H9 (cell line): ENCODE measurements around the gene ADAM17. TPM values are rescaled to one million over a fixed set of nuclear protein-coding genes. Genes with fewer than 3 reads are reported as not detected.

Experiments used
- DNase-seq: peaks from one replicate; pipeline ENCODE4 v3.0.0-alpha.2; 2017
- H2AFZ ChIP-seq: one replicate; pipeline ENCODE4 v1.6.1; 2013; ENCODE audit warnings: mild to moderate bottlenecking, low read length, control low read depth, moderate library complexity
- H2AK5ac ChIP-seq: 2 replicates; pipeline ENCODE4 v1.6.1; 2013; ENCODE audit warnings: low read length, control low read depth, mixed read lengths; ENCODE audit not compliant: insufficient read length
- H2BK120ac ChIP-seq: one replicate; pipeline ENCODE4 v1.6.1; 2013; ENCODE audit warnings: low read depth, mild to moderate bottlenecking, low read length, control low read depth, inconsistent platforms; ENCODE audit not compliant: poor library complexity, severe bottlenecking
- H2BK12ac ChIP-seq: 2 replicates; pipeline ENCODE4 v1.6.1; 2013; ENCODE audit warnings: low read length, control low read depth, mixed read lengths, low read depth; ENCODE audit not compliant: insufficient read length
- H2BK15ac ChIP-seq: 2 replicates; pipeline ENCODE4 v1.6.1; 2013; ENCODE audit warnings: low read depth, low read length, control low read depth
- H2BK20ac ChIP-seq: one replicate; pipeline ENCODE4 v1.6.1; 2013; ENCODE audit warnings: low read depth, mild to moderate bottlenecking, low read length, control low read depth, inconsistent platforms; ENCODE audit not compliant: poor library complexity, severe bottlenecking
- H2BK5ac ChIP-seq: 2 replicates; pipeline ENCODE4 v1.6.1; 2013; ENCODE audit warnings: low read length, control low read depth, mixed read lengths; ENCODE audit not compliant: insufficient read length
- H3K14ac ChIP-seq: 2 replicates; pipeline ENCODE4 v1.6.1; 2013; ENCODE audit warnings: low read length, control low read depth; ENCODE audit not compliant: insufficient read depth
- H3K18ac ChIP-seq: 2 replicates; pipeline ENCODE4 v1.6.1; 2013; ENCODE audit warnings: low read depth, mild to moderate bottlenecking, mixed read lengths, low read length, control low read depth; ENCODE audit not compliant: insufficient read length
- H3K23ac ChIP-seq: 2 replicates; pipeline ENCODE4 v1.6.1; 2013; ENCODE audit warnings: low read length, control low read depth, mixed read lengths, low read depth; ENCODE audit not compliant: insufficient read length
- H3K23me2 ChIP-seq: 2 replicates; pipeline ENCODE4 v1.6.1; 2013; ENCODE audit warnings: low read depth, mild to moderate bottlenecking, mixed read lengths, low read length, control low read depth; ENCODE audit not compliant: insufficient read length, poor library complexity, severe bottlenecking
- H3K27ac ChIP-seq: 2 replicates; pipeline ENCODE4 v1.5.1; 2013; ENCODE audit warnings: low read length, control low read depth, mixed read lengths, low read depth; ENCODE audit not compliant: insufficient read length
- H3K27me3 ChIP-seq: 2 replicates; pipeline ENCODE4 v1.6.1; 2013; ENCODE audit warnings: low read length, control low read depth, inconsistent platforms; ENCODE audit not compliant: insufficient read depth
- H3K4ac ChIP-seq: 2 replicates; pipeline ENCODE4 v1.6.1; 2013; ENCODE audit warnings: low read depth, mild to moderate bottlenecking, control low read depth, inconsistent platforms, low read length, moderate library complexity
- H3K4me1 ChIP-seq: 2 replicates; pipeline ENCODE4 v1.6.1; 2013; ENCODE audit warnings: low read length, control low read depth, inconsistent platforms; ENCODE audit not compliant: insufficient read depth
- H3K4me2 ChIP-seq: 2 replicates; pipeline ENCODE4 v1.6.1; 2013; ENCODE audit warnings: low read length, control low read depth, mixed read lengths; ENCODE audit not compliant: insufficient read length, insufficient read depth
- H3K56ac ChIP-seq: 2 replicates; pipeline ENCODE4 v1.6.1; 2013; ENCODE audit warnings: low read depth, mild to moderate bottlenecking, mixed read lengths, low read length, control low read depth; ENCODE audit not compliant: insufficient read length
- H3K79me1 ChIP-seq: 2 replicates; pipeline ENCODE4 v1.6.1; 2013; ENCODE audit warnings: low read depth, mild to moderate bottlenecking, moderate library complexity, low read length, control low read depth, inconsistent platforms; ENCODE audit not compliant: insufficient read depth, poor library complexity, severe bottlenecking
- H3K79me2 ChIP-seq: 2 replicates; pipeline ENCODE4 v1.6.1; 2013; ENCODE audit warnings: low read length, control low read depth, inconsistent platforms; ENCODE audit not compliant: insufficient read depth
- H3K9ac ChIP-seq: 2 replicates; pipeline ENCODE4 v1.6.1; 2013; ENCODE audit warnings: low read length, control low read depth, mixed read lengths; ENCODE audit not compliant: insufficient read length; ENCODE audit errors: extremely low read depth
- H3K9me3 ChIP-seq: one replicate; pipeline ENCODE4 v1.6.1; 2013; ENCODE audit warnings: low read depth, low read length, inconsistent platforms; ENCODE audit not compliant: control insufficient read depth
- H3T11ph ChIP-seq: one replicate; pipeline ENCODE4 v1.6.1; 2013; ENCODE audit warnings: mild to moderate bottlenecking, low read length, control low read depth, inconsistent platforms
- H4K20me1 ChIP-seq: one replicate; pipeline ENCODE4 v1.6.1; 2013; ENCODE audit not compliant: control insufficient read depth, insufficient read length, insufficient read depth
- H4K5ac ChIP-seq: 2 replicates; pipeline ENCODE4 v1.6.1; 2013; ENCODE audit warnings: low read depth, mild to moderate bottlenecking, mixed read lengths, low read length, control low read depth; ENCODE audit not compliant: insufficient read length
- H4K8ac ChIP-seq: replicated peaks from 2 replicates; pipeline ENCODE4 v1.6.1; 2013; ENCODE audit warnings: low read length, control low read depth, mixed read lengths, low read depth; ENCODE audit not compliant: insufficient read length
- H4K91ac ChIP-seq: 2 replicates; pipeline ENCODE4 v1.6.1; 2013; ENCODE audit warnings: low read depth, mild to moderate bottlenecking, moderate library complexity, mixed read lengths, low read length, control low read depth; ENCODE audit not compliant: insufficient read length
- H3K27ac Mint-ChIP-seq, 3 experiments: 2 replicates in 2 of 3; 3 replicates in 1 of 3; pipeline ENCODE4 v1.8.0; 2020 to 2021; ENCODE audit warnings: mixed read lengths in 3 of 3, mild to moderate bottlenecking in 1 of 3, moderate library complexity in 1 of 3
- H3K27me3 Mint-ChIP-seq: 2 replicates; pipeline ENCODE4 v1.8.0; 2021; ENCODE audit warnings: low read depth, mild to moderate bottlenecking, moderate library complexity, mixed read lengths
- H3K36me3 Mint-ChIP-seq, 3 experiments: 2 replicates in 2 of 3; 3 replicates in 1 of 3; pipeline ENCODE4 v1.8.0; 2020 to 2021; ENCODE audit warnings: low read depth in 3 of 3, mixed read lengths in 3 of 3; ENCODE audit not compliant: insufficient read depth in 1 of 3
- H3K4me1 Mint-ChIP-seq, 2 experiments: 2 replicates each; pipeline ENCODE4 v1.8.0; 2020; ENCODE audit warnings: mixed read lengths in 2 of 2
- H3K4me3 Mint-ChIP-seq, 2 experiments: 2 replicates in 1 of 2; 3 replicates in 1 of 2; pipeline ENCODE4 v1.8.0; 2020 to 2021; ENCODE audit warnings: mild to moderate bottlenecking in 2 of 2, mixed read lengths in 2 of 2, moderate library complexity in 1 of 2
- H3K9me3 Mint-ChIP-seq, 2 experiments: 2 replicates in 1 of 2; 3 replicates in 1 of 2; pipeline ENCODE4 v1.8.0; 2020; ENCODE audit warnings: mild to moderate bottlenecking in 2 of 2, mixed read lengths in 2 of 2, moderate library complexity in 1 of 2
- CTCF ChIP-seq: fragments of 200-600 bp; sonication (generic); conservative IDR thresholded peaks from 3 replicates; pipeline ENCODE4 v1.8.0; 2021; ENCODE audit warnings: antibody characterized with exemption, mild to moderate bottlenecking
- WGBS: extraction: QIAGEN DNeasy Blood & Tissue Kit; methylation state at CpG from one replicate; pipeline ENCODE4 v1.1.7; 2013; ENCODE audit warnings: missing lambda C conversion rate, low lambda C conversion rate, mixed read lengths; ENCODE audit not compliant: insufficient read length; ENCODE audit errors: extremely low coverage; 5-methylcytosine and 5-hydroxymethylcytosine counted together
- total RNA-seq: library from RNA; stranded (reverse); gene quantifications from 2 replicates; pipeline ENCODE4 v1.2.1, GENCODE V29; 2021

ADAM17 gene
- total RNA-seq, 1 experiment from 2014 or later, result 26.3 TPM

DNA sequence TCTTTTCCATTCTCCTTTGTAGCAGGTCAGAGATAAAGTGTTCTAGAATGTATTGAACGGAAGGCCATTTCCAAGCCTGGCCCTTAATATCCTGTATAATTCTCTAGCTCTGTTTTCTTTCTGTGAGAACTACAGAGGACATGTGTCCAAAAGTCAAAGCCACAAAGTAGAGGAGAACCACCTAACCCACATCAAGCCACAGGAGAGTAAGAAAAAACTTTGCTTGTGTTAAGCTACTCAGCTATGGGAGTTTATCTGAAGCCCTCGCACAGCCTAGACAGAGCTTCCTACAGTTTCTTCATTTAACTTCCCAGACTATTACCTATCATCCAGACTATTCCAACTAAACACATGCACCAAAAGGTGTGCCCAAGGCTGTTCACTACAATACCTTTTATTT lies 22.0 kb downstream of the ADAM17 start:
- no peak overlapping the region for H2BK15ac ChIP-seq
- H2BK20ac ChIP-seq, result no peak overlapping the region
- H3K14ac ChIP-seq, result no peak overlapping the region
- DNase-seq, result no peak
- no peaks in the 10 kb centered on the region for H4K20me1 ChIP-seq
- no peak overlapping the region for H2BK120ac ChIP-seq
- peaks cover 0 to 20% (median 18%) of the 10 kb centered on the region in 3 experiments; a peak in 5 of 7 replicates for H3K36me3 Mint-ChIP-seq
- H3K27me3 Mint-ChIP-seq, result no peaks in the 10 kb centered on the region
- no peak overlapping the region for H3K9ac ChIP-seq
- no peak overlapping the region for H3K4ac ChIP-seq
- no CpG with 5 or more reads among the region's 2 CpGs for WGBS
- H3T11ph ChIP-seq, result no peak overlapping the region
- H2AFZ ChIP-seq, result no peak overlapping the region
- H3K9me3 Mint-ChIP-seq, result no peaks in the 10 kb centered on the region
- H3K4me2 ChIP-seq, result no peak overlapping the region
- no peak overlapping the region for H3K56ac ChIP-seq
- no peak for TF ChIP-seq CTCF
- H3K79me2 ChIP-seq, result no peaks in the 10 kb centered on the region
- no peak overlapping the region for H4K91ac ChIP-seq
- no peak overlapping the region for H4K5ac ChIP-seq
- no peaks in the 10 kb centered on the region for H3K27me3 ChIP-seq
- H3K4me1 Mint-ChIP-seq, result no peaks in the 10 kb centered on the region; a peak in 1 of 4 replicates
- no peak overlapping the region for H3K4me3 Mint-ChIP-seq
- no peak overlapping the region; a peak in 1 of 7 replicates for H3K27ac Mint-ChIP-seq
- H3K27ac ChIP-seq, result no peak overlapping the region
- no peaks in the 10 kb centered on the region for H3K9me3 ChIP-seq
- H3K4me1 ChIP-seq, result no peaks in the 10 kb centered on the region
- H3K79me1 ChIP-seq, result no peaks in the 10 kb centered on the region
- no peak overlapping the region for H2AK5ac ChIP-seq
- H3K23me2 ChIP-seq, result no peaks in the 10 kb centered on the region
- H3K23ac ChIP-seq, result no peak overlapping the region
- no peak overlapping the region for H2BK5ac ChIP-seq
- no peak overlapping the region for H2BK12ac ChIP-seq
- H3K18ac ChIP-seq, result no peak overlapping the region
- H4K8ac ChIP-seq, result no peak overlapping the region
